ENCODE measurements around the gene SPR. TPM values are rescaled to one million over a fixed set of nuclear protein-coding genes. Genes with fewer than 3 reads are reported as not detected.
A peak's percentile ranks its signal among the peaks of the same experiment; 100 is the strongest.

Gene SPR
- total and polyA plus RNA-seq, 2 of the 13 experiments (the other 11 are each of a cell fraction or from before 2014, with no cell fraction given) = 34.0 to 96.0 TPM

GRCh38 chr2:72925328-72925943 lies 38.2 kb downstream of the SPR start (continued):
- TF ChIP-seq ZUFSP (CRISPR knock-in tag; IDR thresholded peaks at IDR 0.05; ENCODE audit: borderline replicate concordance) (no peak), RBFOX2 (IDR thresholded peaks at IDR 0.05; ENCODE audit: low read depth, low read length) (no peak), BORCS8-MEF2B (CRISPR knock-in tag; IDR thresholded peaks at IDR 0.05) (no peak), ZNF879 (CRISPR knock-in tag; IDR thresholded peaks at IDR 0.05) (no peak), PHF21A (CRISPR knock-in tag; IDR thresholded peaks at IDR 0.05) (no peak), ESRRA (CRISPR knock-in tag; IDR thresholded peaks at IDR 0.05; ENCODE audit: low read depth) (no peak), ZSCAN9 (CRISPR knock-in tag; IDR thresholded peaks at IDR 0.05; ENCODE audit: borderline replicate concordance) (no peak)

GRCh38 chr2:72926368-72926767 lies 39.2 kb downstream of the SPR start:
- FAIRE-seq (no peak), ATAC-seq (no peak), DNase-seq (ENCODE audit: low spot score) (no peak)
- TF ChIP-seq KAT7 (CRISPR knock-in tag; IDR thresholded peaks at IDR 0.05; ENCODE audit: borderline replicate concordance) = no peak
- 0 out of 2 replicates have a peak, but pooled peaks have one; percentile 22 for TF ChIP-seq EZH2 (conservative IDR thresholded peaks at IDR 0.05; ENCODE audit: low read depth, low read length)
- TF ChIP-seq PCBP1 (IDR thresholded peaks at IDR 0.05; ENCODE audit: borderline replicate concordance, low read depth, low read length) = no peak
- TF ChIP-seq STAT6 (CRISPR knock-in tag; IDR thresholded peaks at IDR 0.05; ENCODE audit: borderline replicate concordance) = no peak
- no peak for TF ChIP-seq ZSCAN5A (CRISPR knock-in tag; IDR thresholded peaks at IDR 0.05; ENCODE audit: borderline replicate concordance)
- peak; percentile 50; the same call in 1 of the 2 replicates for TF ChIP-seq ZNF768 (CRISPR knock-in tag; IDR thresholded peaks at IDR 0.05)
- Histone ChIP-seq H3K79me2 (ENCODE audit: insufficient read depth, low read length) (no peaks in the 10 kb centered on the region), H2AFZ (ENCODE audit: low read length) (no peak overlapping the region), H3K36me3 (replicated peaks in 1 of 2; ENCODE audit: control insufficient read depth in 1 of 2, insufficient read depth in 2 of 2, low read length in 2 of 2) (no peaks in the 10 kb centered on the region), H4K20me1 (ENCODE audit: insufficient read depth, low read length) (no peaks in the 10 kb centered on the region), H3K27me3 (ENCODE audit: control insufficient read depth in 1 of 2, insufficient read depth in 2 of 2, low read length in 2 of 2) (peaks cover 2 to 86% of the 10 kb centered on the region in 2 experiments; a peak in 4 of 5 replicates), H3K27ac (ENCODE audit: extremely low read length, insufficient read depth, low read length) (no peak overlapping the region), H3K9me3 (ENCODE audit: low read length) (no peaks in the 10 kb centered on the region), H3K4me3 (replicated peaks in 1 of 3; ENCODE audit: insufficient read depth in 1 of 3, low read depth in 2 of 3, low read length in 3 of 3) (no peak overlapping the region), H3K4me2 (ENCODE audit: low read depth, low read length) (no peak overlapping the region), H3K9ac (ENCODE audit: insufficient read depth, low read depth, low read length) (no peak overlapping the region), H3K4me1 (ENCODE audit: insufficient read depth, low read length) (no peaks in the 10 kb centered on the region)
- ChIA-PET CTCF (ENCODE audit: low intra/inter-chr PET ratio, low total read pairs) (no interaction called here), POLR2A (interaction anchor here (1.4 kb wide), 1 partner anchor 145 kb away, joined by 3 read pairs; the partner anchor contains the start of gene SFXN5)
- in situ Hi-C loops (cut with HindIII; ENCODE audit: extremely low pct_ligation_motif_present, low pct_unique_long_range_greater_than_20kb) (no loop called here), intact Hi-C loops (cut with micrococcal nuclease; ENCODE audit: unreplicated experiment) (no loop called here)
- no TSS peak for BruUV-seq (replicated peaks)
- 41% methylated on average over 4 of the region's 4 CpGs for WGBS (ENCODE audit: low lambda C conversion rate)
